GM12878 (cell line): Measurements from ENCODE around the gene UIMC1. TPM values are rescaled to one million over a fixed set of nuclear protein-coding genes. Genes with fewer than 3 reads are reported as not detected.

Experiments
- ATAC-seq: fragments of 200-7000 bp; cut with Tn5 transposase; 3 replicates; pipeline ENCODE4 v1.9.1; 2020; ENCODE audit warnings: mild to moderate bottlenecking, moderate library complexity
- BruUV-seq: library from RNA; stranded (reverse); fragments of 400-500 nt; replicated peaks from 2 replicates; lab custom pipeline; 2021; lab: Mats Ljungman, UMichigan
- CTCF ChIA-PET: fragments of 300-600 bp; sonication (Branson Sonifier 250); formaldehyde crosslinking; extraction: SDS; loops from one replicate; lab custom pipeline; 2021; ENCODE audit warnings: inconsistent platforms; lab: Yijun Ruan, JAX
- POLR2A ChIA-PET: fragments of 350-600 bp; formaldehyde crosslinking; extraction: SDS; loops from one replicate; lab custom pipeline; 2021; ENCODE audit warnings: inconsistent platforms; lab: Charles Lee
- RAD21 ChIA-PET: fragments of 300-600 bp; sonication (Branson Sonifier 250); formaldehyde crosslinking; loops from one replicate; lab custom pipeline; 2023; ENCODE audit warnings: antibody characterized with exemption; ENCODE audit not compliant: unreplicated experiment; lab: Charles Lee
- SMC1A ChIA-PET: fragments of 300-600 bp; sonication (Branson Sonifier 250); formaldehyde crosslinking; loops from one replicate; lab custom pipeline; 2023; ENCODE audit not compliant: unreplicated experiment, uncharacterized antibody; lab: Charles Lee
- DNase-seq: peaks from one replicate; pipeline ENCODE4 v3.0.0-alpha.2; 2011; ENCODE audit warnings: low read depth, low spot score
- FAIRE-seq: peaks from 3 replicates; lab custom pipeline; 2011; peaks lifted over from hg19 to GRCh38; lab: Jason Lieb, UNC
- H2AFZ ChIP-seq: 2 replicates; pipeline ENCODE4 v1.6.0; 2011; ENCODE audit warnings: low read depth, low read length, control low read depth; ENCODE audit not compliant: control insufficient read depth
- H3K27ac ChIP-seq: 2 replicates; pipeline ENCODE4 v1.5.1; 2011; ENCODE audit warnings: control low read depth; ENCODE audit not compliant: control insufficient read depth, insufficient read depth
- H3K27me3 ChIP-seq, 2 experiments: replicated peaks in 1 of 2; 2 replicates each; pipeline versions ENCODE4 v1.6.0 to v1.6.1; 2011; ENCODE audit warnings: low read length in 1 of 2; ENCODE audit not compliant: control insufficient read depth in 2 of 2, insufficient read depth in 2 of 2
- H3K36me3 ChIP-seq, 2 experiments: 2 replicates each; pipeline ENCODE4 v1.5.1; 2011; ENCODE audit warnings: low read length in 1 of 2; ENCODE audit not compliant: control insufficient read depth in 2 of 2, insufficient read depth in 2 of 2
- H3K4me1 ChIP-seq: 2 replicates; pipeline ENCODE4 v1.6.1; 2011; ENCODE audit warnings: mild to moderate bottlenecking, low read length, moderate library complexity, mixed read lengths; ENCODE audit not compliant: control insufficient read depth, insufficient read depth
- H3K4me2 ChIP-seq: 2 replicates; pipeline ENCODE4 v1.6.0; 2011; ENCODE audit warnings: control low read depth; ENCODE audit not compliant: control insufficient read depth, insufficient read depth
- H3K4me3 ChIP-seq: fragments of 200-600 bp; sonication (generic); 2 replicates; pipeline ENCODE4 v1.5.1; 2016
- H3K79me2 ChIP-seq: 2 replicates; pipeline ENCODE4 v1.6.0; 2011; ENCODE audit warnings: low read length; ENCODE audit not compliant: control insufficient read depth, insufficient read depth
- H3K9ac ChIP-seq: 2 replicates; pipeline ENCODE4 v1.8.0; 2011; ENCODE audit warnings: low read length, control low read depth, mixed read lengths; ENCODE audit not compliant: control insufficient read depth, insufficient read depth
- H3K9me3 ChIP-seq: replicated peaks from 3 replicates; pipeline ENCODE4 v1.5.1; 2011; ENCODE audit warnings: mild to moderate bottlenecking, low read length; ENCODE audit not compliant: control insufficient read depth, insufficient read depth
- H4K20me1 ChIP-seq: 2 replicates; pipeline ENCODE4 v1.6.0; 2011; ENCODE audit not compliant: control insufficient read depth, insufficient read depth
- BHLHE40 ChIP-seq, 2 experiments: fragments of 450-650 bp in 1 of 2; IDR thresholded peaks; 2 replicates each; pipeline ENCODE4 v1.6.1; 2011 to 2017; ENCODE audit warnings: low read depth in 2 of 2, borderline replicate concordance in 1 of 2, improper control_type of control experiment in 1 of 2, low read length in 1 of 2, mild to moderate bottlenecking in 1 of 2
- CREM ChIP-seq: IDR thresholded peaks from 2 replicates; pipeline ENCODE4 v1.6.1; 2014; ENCODE audit warnings: antibody characterized with exemption, low read depth
- EGR1 ChIP-seq, 2 experiments: IDR thresholded peaks; 1 replicate in 1 of 2; 2 replicates in 1 of 2; pipeline ENCODE4 v1.6.1; 2011 to 2012; ENCODE audit warnings: low read depth in 2 of 2, low read length in 2 of 2, borderline replicate concordance in 1 of 2, mild to moderate bottlenecking in 1 of 2, moderate library complexity in 1 of 2
- FOXM1 ChIP-seq: IDR thresholded peaks from 2 replicates; pipeline ENCODE4 v1.6.1; 2012; ENCODE audit warnings: low read depth, mild to moderate bottlenecking, inconsistent platforms, low read length, moderate library complexity
- MYB ChIP-seq: fragments of 150-350 bp; IDR thresholded peaks from 2 replicates; pipeline ENCODE4 v1.6.1; 2014; ENCODE audit warnings: mild to moderate bottlenecking, low read depth, low read length, borderline replicate concordance
- NFXL1 ChIP-seq: fragments of 450-650 bp; IDR thresholded peaks from 2 replicates; pipeline ENCODE4 v1.6.1; 2017; ENCODE audit warnings: antibody characterized with exemption, mild to moderate bottlenecking, borderline replicate concordance
- SIX5 ChIP-seq: IDR thresholded peaks from 2 replicates; pipeline ENCODE4 v1.6.1; 2011; ENCODE audit warnings: mild to moderate bottlenecking, low read depth, low read length, moderate library complexity; ENCODE audit not compliant: severe bottlenecking
- SMAD5 ChIP-seq: IDR thresholded peaks from 2 replicates; pipeline ENCODE4 v1.6.1; 2016; ENCODE audit warnings: antibody characterized with exemption, low read depth
- YBX1 ChIP-seq: fragments of 450-650 bp; IDR thresholded peaks from 2 replicates; pipeline ENCODE4 v1.6.1; 2016; ENCODE audit warnings: antibody characterized with exemption
- ZNF217 ChIP-seq: fragments of 450-650 bp; IDR thresholded peaks from 2 replicates; pipeline ENCODE4 v1.6.1; 2017; ENCODE audit warnings: antibody characterized with exemption, mild to moderate bottlenecking
- WGBS: methylation state at CpG from one replicate; pipeline ENCODE4 v1.1.6; 2016; ENCODE audit warnings: low lambda C conversion rate; ENCODE audit not compliant: insufficient replicate concordance, insufficient coverage; ENCODE audit errors: missing lambda C conversion rate; 5-methylcytosine and 5-hydroxymethylcytosine counted together
- in situ Hi-C: fragments of 300-500 bp; cut with MboI; formaldehyde crosslinking; loops from 9 replicates; pipeline ENCODE4 v1.14.3; 2018; ENCODE audit warnings: mixed read lengths
- intact Hi-C: fragments of 100-400 bp; cut with micrococcal nuclease; formaldehyde crosslinking; loops from one replicate; pipeline ENCODE4 v1.14.2; 2022; ENCODE audit not compliant: unreplicated experiment
- polyA plus RNA-seq, 11 experiments: library from polyadenylated mRNA; depleted of rRNA in 4 of 11; unstranded in 6 of 11; stranded (reverse) in 5 of 11; fragments of >200 nt; fragmentation: Nextera tagmentation in 4 of 11; fragmentation: Illumina TruSeq in 1 of 11; extraction: Ambion mirVana in 4 of 11; extraction: Trizol in 1 of 11; gene quantifications; 1 replicate in 1 of 11; 2 replicates in 10 of 11; pipeline versions ENCODE4 v1.2.1 to v1.2.3, GENCODE V29; 2011 to 2016; ENCODE audit warnings: inconsistent platforms in 2 of 11, missing spikeins in 2 of 11, low read depth in 1 of 11
- total RNA-seq, 4 experiments: library from RNA; depleted of rRNA in 3 of 4; stranded (reverse); fragments of >200 nt in 3 of 4; fragmentation: Illumina TruSeq in 1 of 4; extraction: Trizol in 1 of 4; gene quantifications; 2 replicates each; pipeline versions ENCODE4 v1.2.1 to v1.2.3, GENCODE V29; 2013 to 2021

The UIMC1 gene
- total and polyA plus RNA-seq, 10 of the 15 experiments (the other 5 are each of a cell fraction or from before 2014, with no cell fraction given): 16.2 to 51.4 (median 32.7) TPM

- H3K9me3 ChIP-seq: no peaks in the 10 kb centered on the region
- in situ Hi-C loops: no loop called here
- H2AFZ ChIP-seq: no peak overlapping the region
- FAIRE-seq (no peak), DNase-seq (no peak), ATAC-seq (no peak)
- H3K27ac ChIP-seq: no peak overlapping the region
- H3K9ac ChIP-seq: no peak overlapping the region
- ChIA-PET CTCF (interaction anchor here (1.0 to 1.6 kb wide), 2 partner anchors 163 to 248 kb away, joined by 3 to 8 read pairs; no protein-coding TSS in a partner anchor), POLR2A (interaction anchor here (0.6 kb wide), 1 partner anchor 119 kb away, joined by 6 read pairs; no protein-coding TSS in a partner anchor), SMC1A (interaction anchor here (0.9 to 1.1 kb wide), 2 partner anchors 64 to 247 kb away, joined by 3 to 4 read pairs; no protein-coding TSS in a partner anchor), RAD21 (no interaction called here)
- H3K27me3 ChIP-seq: no peaks in the 10 kb centered on the region
- no peaks in the 10 kb centered on the region for H3K79me2 ChIP-seq
- no peaks in the 10 kb centered on the region for H3K4me1 ChIP-seq
- no TSS peak for BruUV-seq
- intact Hi-C loops: no loop called here
- no peaks in the 10 kb centered on the region for H4K20me1 ChIP-seq
- no peak for TF ChIP-seq ZNF217
- no peak for TF ChIP-seq CREM
- TF ChIP-seq NFXL1: no peak
- no peak for TF ChIP-seq SMAD5
- TF ChIP-seq MYB: no peak
- no peak for TF ChIP-seq SIX5
- no peak for TF ChIP-seq EGR1 (IDR thresholded peaks at IDR 0.05; ENCODE audit: borderline replicate concordance in 1 of 2, low read depth in 2 of 2, low read length in 2 of 2)
- TF ChIP-seq FOXM1: no peak
- no peak for TF ChIP-seq BHLHE40 (IDR thresholded peaks at IDR 0.05; ENCODE audit: borderline replicate concordance in 1 of 2, low read depth in 2 of 2, low read length in 1 of 2)
- no peak for TF ChIP-seq YBX1
- peaks cover 15 to 28% of the 10 kb centered on the region in 2 experiments for H3K36me3 ChIP-seq
- 99% methylated on average over 5 of the region's 5 CpGs for WGBS
- no peak overlapping the region for H3K4me2 ChIP-seq
- H3K4me3 ChIP-seq: no peak overlapping the region
Observed at GRCh38 chr5:176908675-176909368, 97.8 kb downstream of the UIMC1 start.
